GM20000 (cell line): Measurements from ENCODE around the gene ZMYM2.

Source experiments
- DNase-seq: peaks from one replicate; pipeline ENCODE4 v3.0.0; 2012; ENCODE audit warnings: low spot score
- CTCF ChIP-seq: IDR thresholded peaks from 2 replicates; pipeline ENCODE4 v1.5.1; 2012; ENCODE audit warnings: mild to moderate bottlenecking, control low read depth; ENCODE audit errors: extremely low read depth, missing control alignments

The ZMYM2 gene

GRCh38 chr13:20080377-20081164 is 122.0 kb downstream of the ZMYM2 start:
- no peak for DNase-seq
- no peak for TF ChIP-seq CTCF

GRCh38 chr13:20090349-20090748 is 131.8 kb downstream of the ZMYM2 start:
- DNase-seq, result no peak

DNA sequence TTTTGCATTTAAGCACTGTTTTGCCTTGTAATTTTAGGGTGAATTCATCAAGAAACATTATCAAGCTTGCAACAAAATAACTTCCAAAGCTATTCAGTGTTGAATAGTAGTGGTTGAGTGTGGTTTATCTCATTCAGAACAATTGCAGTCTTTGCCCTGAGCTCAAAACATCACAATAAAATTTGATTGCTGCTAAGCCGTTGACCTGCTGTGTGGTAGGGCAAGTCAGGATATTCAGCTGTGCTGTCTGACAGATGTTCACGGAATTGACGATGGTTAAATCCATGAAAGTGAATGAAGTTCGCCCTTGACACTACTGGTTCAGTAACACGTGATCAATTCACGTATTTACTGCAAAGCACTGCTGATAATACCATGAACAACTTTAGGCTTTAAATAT is 135.4 kb downstream of the ZMYM2 start:
- TF ChIP-seq CTCF, result no peak
- DNase-seq, result no peak

More at GRCh38 chr13:20090349-20090748, 131.8 kb downstream of the ZMYM2 start:
- TF ChIP-seq CTCF, result no peak

DNA sequence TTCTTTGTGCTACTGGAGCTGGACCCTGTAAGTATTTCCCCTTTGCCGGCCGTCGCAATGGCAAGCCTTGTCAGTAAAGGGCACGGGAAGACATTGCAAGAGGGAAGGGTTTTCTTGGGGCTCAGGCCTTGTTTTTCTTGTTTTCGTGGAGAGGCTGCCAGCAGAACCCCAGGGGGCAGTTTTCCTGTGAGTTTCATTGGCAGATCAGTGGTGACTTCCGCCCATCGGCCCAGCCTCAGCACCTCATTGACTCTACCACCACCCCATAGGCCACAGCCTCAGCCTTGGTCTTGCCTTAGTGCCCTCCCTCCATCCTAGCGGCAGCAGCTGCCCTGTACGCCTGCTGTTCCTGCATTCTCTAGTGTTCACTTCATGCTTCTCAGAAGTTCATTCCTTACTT is 140.8 kb downstream of the ZMYM2 start:
- DNase-seq, result no peak
- TF ChIP-seq CTCF, result no peak

DNA sequence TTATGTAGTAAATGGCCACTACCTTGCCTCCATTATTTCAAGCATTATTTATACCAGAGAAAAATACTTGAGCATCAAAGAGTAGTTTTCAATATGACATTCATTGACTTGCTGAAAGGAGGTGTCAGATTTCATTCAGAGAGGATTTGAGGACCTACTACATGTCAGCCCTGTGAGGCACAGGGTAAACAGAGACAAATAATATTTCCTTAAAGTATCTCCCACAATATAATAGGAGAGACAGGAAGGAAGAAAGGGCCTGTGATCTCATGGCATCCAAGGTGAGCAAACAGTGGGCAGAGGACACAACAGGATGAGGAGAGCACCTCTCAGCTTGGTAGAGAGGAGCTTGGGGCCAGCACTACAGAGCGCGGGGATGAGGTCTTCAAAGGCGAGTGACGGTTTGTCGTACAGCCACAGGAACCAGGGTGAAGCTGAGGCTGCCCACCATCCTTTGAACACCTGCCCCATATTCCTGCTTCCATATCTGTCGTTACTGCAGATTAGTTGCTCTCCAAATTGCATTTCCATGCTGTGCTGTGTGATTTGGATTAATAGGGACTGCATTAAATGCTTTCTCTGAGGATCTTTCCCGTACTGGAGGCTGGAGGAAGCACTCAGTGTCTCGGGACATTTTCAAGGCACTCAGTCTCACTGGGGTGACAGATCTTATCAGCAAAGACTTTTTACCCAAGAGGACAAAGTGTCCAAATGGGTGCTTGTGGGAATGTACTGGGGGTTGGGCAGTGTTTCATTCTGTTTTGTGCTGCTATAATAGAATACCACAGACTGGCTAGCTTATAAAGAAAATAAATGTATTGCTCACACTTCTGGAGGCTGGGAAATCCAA is 143.2 kb downstream of the ZMYM2 start:
- DNase-seq, result no peak
- no peak for TF ChIP-seq CTCF

DNA sequence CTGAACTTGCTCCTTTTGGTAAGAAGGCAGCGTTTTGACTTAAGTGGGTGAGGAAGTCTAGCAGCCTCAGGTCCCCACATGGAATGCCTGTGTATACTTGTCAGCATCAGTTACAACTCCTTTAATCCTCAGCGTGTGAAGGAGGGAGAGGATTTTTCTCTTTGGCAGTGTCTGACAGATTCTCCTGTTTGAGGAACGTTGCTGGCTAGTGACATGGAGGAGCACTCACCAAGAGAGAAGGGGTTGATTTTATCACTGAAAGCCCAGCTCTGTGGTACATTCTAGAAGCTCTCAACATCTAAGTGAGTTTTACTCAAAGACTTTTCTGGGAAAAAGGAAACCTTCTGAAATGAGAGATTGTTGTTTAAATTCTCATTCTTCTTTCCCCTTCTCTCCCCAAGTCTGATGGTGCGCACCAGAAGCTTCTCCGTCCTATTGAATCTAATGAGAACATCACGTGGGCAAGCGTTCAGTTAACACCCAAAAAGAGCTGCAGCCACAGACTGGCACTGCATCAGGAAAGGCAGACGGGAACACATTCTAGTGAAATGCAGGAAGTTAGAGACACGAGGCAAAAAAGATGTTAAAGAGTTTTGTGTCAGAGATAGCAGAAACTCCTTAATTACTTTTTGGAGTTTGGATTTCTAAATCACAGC is 144.1 kb downstream of the ZMYM2 start:
- no peak for DNase-seq
- no peak for TF ChIP-seq CTCF
